OCI-LY1 (cell line): ENCODE data around the gene LRIG1.

Experiments used
- CTCF ChIP-seq: fragments of 200-600 bp; sonication (generic), shearing (Covaris generic); IDR thresholded peaks from 2 replicates; pipeline ENCODE4 v1.5.1; 2017; ENCODE audit warnings: mild to moderate bottlenecking, antibody characterized with exemption, low read length, moderate library complexity, mixed read lengths
- EZH2 ChIP-seq: fragments of 200-600 bp; sonication (generic), shearing (Covaris generic); IDR thresholded peaks from 2 replicates; pipeline ENCODE4 v1.8.0; 2017; ENCODE audit warnings: borderline replicate concordance, mixed run types, mild to moderate bottlenecking, antibody characterized with exemption, low read length, moderate library complexity, mixed read lengths

GRCh38 chr3:66499881-66500575 lies 794 bp downstream of the LRIG1 start:
- TF ChIP-seq CTCF (no peak), EZH2 (no peak)
